ENCODE measurements around the gene PAK5.

GRCh38 chr20:9555781-9556180 is 283.1 kb downstream of the PAK5 start:
- TF ChIP-seq, protein P1, sequence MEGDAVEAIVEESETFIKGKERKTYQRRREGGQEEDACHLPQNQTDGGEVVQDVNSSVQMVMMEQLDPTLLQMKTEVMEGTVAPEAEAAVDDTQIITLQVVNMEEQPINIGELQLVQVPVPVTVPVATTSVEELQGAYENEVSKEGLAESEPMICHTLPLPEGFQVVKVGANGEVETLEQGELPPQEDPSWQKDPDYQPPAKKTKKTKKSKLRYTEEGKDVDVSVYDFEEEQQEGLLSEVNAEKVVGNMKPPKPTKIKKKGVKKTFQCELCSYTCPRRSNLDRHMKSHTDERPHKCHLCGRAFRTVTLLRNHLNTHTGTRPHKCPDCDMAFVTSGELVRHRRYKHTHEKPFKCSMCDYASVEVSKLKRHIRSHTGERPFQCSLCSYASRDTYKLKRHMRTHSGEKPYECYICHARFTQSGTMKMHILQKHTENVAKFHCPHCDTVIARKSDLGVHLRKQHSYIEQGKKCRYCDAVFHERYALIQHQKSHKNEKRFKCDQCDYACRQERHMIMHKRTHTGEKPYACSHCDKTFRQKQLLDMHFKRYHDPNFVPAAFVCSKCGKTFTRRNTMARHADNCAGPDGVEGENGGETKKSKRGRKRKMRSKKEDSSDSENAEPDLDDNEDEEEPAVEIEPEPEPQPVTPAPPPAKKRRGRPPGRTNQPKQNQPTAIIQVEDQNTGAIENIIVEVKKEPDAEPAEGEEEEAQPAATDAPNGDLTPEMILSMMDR (IDR thresholded peaks at IDR 0.05) = no peak
- TF ChIP-seq POLR2AphosphoS5 (IDR thresholded peaks at IDR 0.05) = no peak
